Right lobe of liver (tissue), 4 donors: ENCODE results near the gene RNF5.

ENCODE experiments used
- CTCF ChIP-seq, 4 donors: fragments of 200-600 bp in 3 of 4; fragments of 450-650 bp in 1 of 4; IDR thresholded peaks; one replicate each; pipeline versions ENCODE4 v1.5.1 to v1.8.0; 2016 to 2022; ENCODE audit warnings: antibody characterized with exemption in 4 of 4, mild to moderate bottlenecking in 2 of 4
- POLR2A ChIP-seq: fragments of 450-650 bp; IDR thresholded peaks from one replicate; pipeline ENCODE4 v1.6.1; 2017; ENCODE audit warnings: antibody characterized with exemption, mild to moderate bottlenecking
- donor health status: DM: no; HTN: no; CAD: no.
- donor health status: DM: no; HTN: no; CAD: no.
- donor health status: DM: no; HTN: yes; CAD: no.

GRCh38 chr6:32216285-32216684, 38.1 kb downstream of the RNF5 start:
- TF ChIP-seq CTCF (IDR thresholded peaks at IDR 0.05) (no peak), POLR2A (no peak)
